Measurements from ENCODE around the gene MYO15B. TPM values are rescaled to one million over a fixed set of nuclear protein-coding genes. Genes with fewer than 3 reads are reported as not detected.

MYO15B gene
- polyA plus RNA-seq, 1 donor from 2014 or later: 2.4 TPM

DNA sequence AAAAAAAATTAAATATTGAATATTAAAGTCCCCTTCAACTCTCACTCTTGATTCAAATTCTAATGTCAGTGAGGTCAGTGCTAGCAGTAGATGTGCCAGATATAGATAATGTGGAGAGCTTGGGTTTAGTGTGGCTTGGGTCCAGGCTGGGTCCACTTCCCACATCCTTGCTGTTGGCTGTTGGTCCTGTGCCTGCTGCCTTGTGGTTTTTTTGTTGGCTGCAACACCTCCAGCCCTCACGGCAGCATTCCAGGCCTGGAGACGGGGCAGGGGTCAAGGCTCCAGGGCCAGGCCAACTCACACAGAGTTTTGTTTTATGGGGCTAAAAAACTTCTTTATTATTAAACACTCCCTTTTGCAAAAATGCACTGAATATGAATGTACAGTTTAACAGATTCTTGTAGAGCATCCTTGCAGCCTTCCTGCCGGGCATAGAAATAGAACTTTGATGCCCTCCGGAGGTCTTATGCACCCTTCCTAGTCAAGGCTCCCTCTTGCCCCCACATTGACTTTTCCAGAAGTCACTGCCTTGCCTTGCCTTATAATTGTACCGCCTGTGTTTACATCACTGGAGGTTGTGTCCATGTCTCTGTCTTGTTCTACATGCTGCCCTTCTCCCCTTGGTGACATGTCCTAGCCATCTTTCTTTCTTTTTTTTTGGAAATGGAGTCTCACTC, 25.5 kb upstream of the MYO15B start:
- no peak overlapping the region for H3K27ac ChIP-seq (ENCODE audit: low read length)
- H3K79me2 ChIP-seq (replicated peaks; ENCODE audit: insufficient read depth, low read length): no peaks in the 10 kb centered on the region
- H3K9ac ChIP-seq (ENCODE audit: low read length): no peak overlapping the region
- no peaks in the 10 kb centered on the region for H4K20me1 ChIP-seq (ENCODE audit: insufficient read depth)
- H3K36me3 ChIP-seq (ENCODE audit: insufficient read depth, low read length): no peaks in the 10 kb centered on the region
- H3K9me3 ChIP-seq (ENCODE audit: low read length): no peaks in the 10 kb centered on the region
- H3K9me2 ChIP-seq (ENCODE audit: insufficient read depth, low read length): no peaks in the 10 kb centered on the region
- no peaks in the 10 kb centered on the region for H3F3A ChIP-seq (ENCODE audit: insufficient read depth, low read length, poor library complexity, severe bottlenecking)
- no peak overlapping the region for H3K4me3 ChIP-seq (ENCODE audit: low read length)
- no peak overlapping the region for H2AFZ ChIP-seq (ENCODE audit: low read depth, low read length)
- H3K27me3 ChIP-seq (ENCODE audit: insufficient read depth, low read depth, low read length): no peaks in the 10 kb centered on the region
- TF ChIP-seq TAF1 (IDR thresholded peaks at IDR 0.05; ENCODE audit: low read depth): no peak
- TF ChIP-seq SMC3 (conservative IDR thresholded peaks at IDR 0.05; ENCODE audit: poor library complexity): no peak
- TF ChIP-seq POLR2AphosphoS5 (IDR thresholded peaks at IDR 0.05): no peak
- no peak for TF ChIP-seq RAD21 (conservative IDR thresholded peaks at IDR 0.05)
- no peak for TF ChIP-seq MXI1 (conservative IDR thresholded peaks at IDR 0.05; ENCODE audit: poor library complexity, severe bottlenecking)
- TF ChIP-seq REST (IDR thresholded peaks at IDR 0.05; ENCODE audit: borderline replicate concordance): no peak
- TF ChIP-seq EP300 (conservative IDR thresholded peaks at IDR 0.05; ENCODE audit: poor library complexity, severe bottlenecking): no peak
- no peak for TF ChIP-seq EZH2 (IDR thresholded peaks at IDR 0.05; ENCODE audit: borderline replicate concordance, insufficient read depth, low read length, poor library complexity, severe bottlenecking)
- TF ChIP-seq, protein P1, sequence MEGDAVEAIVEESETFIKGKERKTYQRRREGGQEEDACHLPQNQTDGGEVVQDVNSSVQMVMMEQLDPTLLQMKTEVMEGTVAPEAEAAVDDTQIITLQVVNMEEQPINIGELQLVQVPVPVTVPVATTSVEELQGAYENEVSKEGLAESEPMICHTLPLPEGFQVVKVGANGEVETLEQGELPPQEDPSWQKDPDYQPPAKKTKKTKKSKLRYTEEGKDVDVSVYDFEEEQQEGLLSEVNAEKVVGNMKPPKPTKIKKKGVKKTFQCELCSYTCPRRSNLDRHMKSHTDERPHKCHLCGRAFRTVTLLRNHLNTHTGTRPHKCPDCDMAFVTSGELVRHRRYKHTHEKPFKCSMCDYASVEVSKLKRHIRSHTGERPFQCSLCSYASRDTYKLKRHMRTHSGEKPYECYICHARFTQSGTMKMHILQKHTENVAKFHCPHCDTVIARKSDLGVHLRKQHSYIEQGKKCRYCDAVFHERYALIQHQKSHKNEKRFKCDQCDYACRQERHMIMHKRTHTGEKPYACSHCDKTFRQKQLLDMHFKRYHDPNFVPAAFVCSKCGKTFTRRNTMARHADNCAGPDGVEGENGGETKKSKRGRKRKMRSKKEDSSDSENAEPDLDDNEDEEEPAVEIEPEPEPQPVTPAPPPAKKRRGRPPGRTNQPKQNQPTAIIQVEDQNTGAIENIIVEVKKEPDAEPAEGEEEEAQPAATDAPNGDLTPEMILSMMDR (IDR thresholded peaks at IDR 0.05; ENCODE audit: poor library complexity, severe bottlenecking): no peak
- no peak overlapping the region for H3K4me2 ChIP-seq (ENCODE audit: low read length)

- Histone ChIP-seq H3K4me3 (ENCODE audit: low read length) (no peak overlapping the region), H3K4me2 (ENCODE audit: low read length) (no peak overlapping the region), H3K9ac (ENCODE audit: low read length) (no peak overlapping the region), H3K27me3 (ENCODE audit: insufficient read depth, low read depth, low read length) (no peaks in the 10 kb centered on the region), H3K36me3 (ENCODE audit: insufficient read depth, low read length) (no peaks in the 10 kb centered on the region), H3K9me2 (ENCODE audit: insufficient read depth, low read length) (no peaks in the 10 kb centered on the region), H4K20me1 (ENCODE audit: insufficient read depth) (no peaks in the 10 kb centered on the region), H2AFZ (ENCODE audit: low read depth, low read length) (no peak overlapping the region), H3K79me2 (replicated peaks; ENCODE audit: insufficient read depth, low read length) (no peaks in the 10 kb centered on the region), H3F3A (ENCODE audit: insufficient read depth, low read length, poor library complexity, severe bottlenecking) (no peaks in the 10 kb centered on the region), H3K9me3 (ENCODE audit: low read length) (no peaks in the 10 kb centered on the region), H3K27ac (ENCODE audit: low read length) (no peak overlapping the region)
- TF ChIP-seq EZH2 (IDR thresholded peaks at IDR 0.05; ENCODE audit: borderline replicate concordance, insufficient read depth, low read length, poor library complexity, severe bottlenecking) (no peak), RAD21 (conservative IDR thresholded peaks at IDR 0.05) (no peak), SMC3 (conservative IDR thresholded peaks at IDR 0.05; ENCODE audit: poor library complexity) (no peak), EP300 (conservative IDR thresholded peaks at IDR 0.05; ENCODE audit: poor library complexity, severe bottlenecking) (no peak)
- TF ChIP-seq, protein P1 (IDR thresholded peaks at IDR 0.05; ENCODE audit: poor library complexity, severe bottlenecking): no peak
These were observed 24.4 kb upstream of the MYO15B start for GRCh38 chr17:75563063-75563758.
